Neutrophil (primary cell): ENCODE measurements around the gene SPEG.

Experiments
- H3K27ac ChIP-seq: fragments of 200-600 bp; sonication (generic); 2 replicates; pipeline ENCODE4 v1.5.1; 2016; ENCODE audit warnings: mild to moderate bottlenecking, moderate library complexity
- H3K27me3 ChIP-seq: fragments of 200-600 bp; sonication (generic); 2 replicates; pipeline ENCODE4 v1.6.0; 2016; ENCODE audit warnings: mild to moderate bottlenecking
- H3K36me3 ChIP-seq: fragments of 200-600 bp; sonication (generic); 2 replicates; pipeline ENCODE4 v1.5.1; 2017
- H3K4me1 ChIP-seq, 2 experiments: fragments of 200-600 bp in 1 of 2; sonication (generic) in 1 of 2; 1 replicate in 1 of 2; 2 replicates in 1 of 2; pipeline versions ENCODE4 v1.5.1 to v1.6.1; 2013 to 2016; ENCODE audit warnings: low read depth in 1 of 2, low read length in 1 of 2, mild to moderate bottlenecking in 1 of 2, moderate library complexity in 1 of 2; ENCODE audit not compliant: control insufficient read depth in 1 of 2, insufficient read depth in 1 of 2
- H3K4me3 ChIP-seq, 2 experiments: fragments of 200-600 bp in 1 of 2; sonication (generic) in 1 of 2; 1 replicate in 1 of 2; 2 replicates in 1 of 2; pipeline ENCODE4 v1.5.1; 2013 to 2016; ENCODE audit warnings: low read depth in 1 of 2, low read length in 1 of 2, mild to moderate bottlenecking in 1 of 2, moderate library complexity in 1 of 2
- H3K9me3 ChIP-seq: fragments of 200-600 bp; sonication (generic); 2 replicates; pipeline ENCODE4 v1.5.1; 2016
- TF ChIP-seq, protein P1 (sequence below): fragments of 200-600 bp; sonication (generic); IDR thresholded peaks from 2 replicates; pipeline ENCODE4 v1.5.1; 2016; ENCODE audit warnings: antibody characterized with exemption

The SPEG gene

DNA sequence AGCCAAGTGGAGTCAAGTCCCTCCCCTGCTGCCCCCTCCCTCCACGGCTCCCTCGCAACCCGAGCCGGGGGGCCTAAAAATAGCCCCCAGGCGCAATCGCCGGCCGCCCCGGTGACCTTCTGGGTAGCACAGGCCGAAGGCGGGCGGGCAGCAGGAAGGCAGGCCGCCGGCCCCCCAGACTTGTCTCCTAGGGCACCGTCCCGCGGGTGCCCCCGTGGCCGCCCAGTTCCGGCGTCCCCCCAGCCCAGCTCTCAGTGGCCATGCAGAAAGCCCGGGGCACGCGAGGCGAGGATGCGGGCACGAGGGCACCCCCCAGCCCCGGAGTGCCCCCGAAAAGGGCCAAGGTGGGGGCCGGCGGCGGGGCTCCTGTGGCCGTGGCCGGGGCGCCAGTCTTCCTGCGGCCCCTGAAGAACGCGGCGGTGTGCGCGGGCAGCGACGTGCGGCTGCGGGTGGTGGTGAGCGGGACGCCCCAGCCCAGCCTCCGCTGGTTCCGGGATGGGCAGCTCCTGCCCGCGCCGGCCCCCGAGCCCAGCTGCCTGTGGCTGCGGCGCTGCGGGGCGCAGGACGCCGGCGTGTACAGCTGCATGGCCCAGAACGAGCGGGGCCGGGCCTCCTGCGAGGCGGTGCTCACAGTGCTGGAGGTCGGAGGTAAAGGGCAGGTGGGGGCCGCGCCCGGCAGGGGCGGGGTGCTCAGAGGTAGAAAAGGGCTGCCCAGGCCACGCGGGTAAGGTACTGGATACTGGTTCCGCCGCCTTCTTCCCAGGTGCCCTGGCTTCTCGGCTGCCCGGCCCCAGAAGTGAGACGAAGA lies at the start of gene SPEG:
Gene SPEG, plus strand, starts transcription at position 126 of the 808 bp plus-strand sequence. Its CDS starts 135 bp downstream, at position 261.
- H3K4me3 ChIP-seq: no peak within 1 kb of the TSS
- peaks cover 93% of the 10 kb centered on the region for H3K27me3 ChIP-seq

DNA sequence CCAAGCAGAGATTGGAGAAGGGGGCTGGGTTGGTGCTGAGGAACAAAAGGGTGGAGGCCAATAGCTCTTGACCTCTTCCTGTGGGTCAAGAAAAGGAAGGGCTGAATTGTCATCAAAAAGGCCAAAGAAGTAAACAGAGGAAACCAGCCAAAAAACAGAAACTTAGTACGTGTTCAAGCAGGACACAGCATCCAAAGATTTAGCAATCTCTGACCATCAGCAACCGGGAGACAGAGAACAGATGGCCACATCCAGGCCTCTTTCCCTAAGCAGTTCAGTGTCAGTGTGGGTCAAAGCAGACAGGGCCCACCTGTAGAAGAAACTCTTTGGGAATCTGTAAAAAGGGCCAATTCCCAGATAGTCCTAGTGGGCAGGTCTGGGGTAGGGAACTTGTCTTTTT lies 49.8 kb upstream of the SPEG start:
- Histone ChIP-seq H3K36me3 (no peaks in the 10 kb centered on the region), H3K4me1 (peaks cover 14 to 18% of the 10 kb centered on the region in 2 experiments), H3K4me3 (no peak overlapping the region), H3K27me3 (peaks cover 6% of the 10 kb centered on the region), H3K27ac (no peak overlapping the region), H3K9me3 (no peaks in the 10 kb centered on the region)
- TF ChIP-seq, protein P1, sequence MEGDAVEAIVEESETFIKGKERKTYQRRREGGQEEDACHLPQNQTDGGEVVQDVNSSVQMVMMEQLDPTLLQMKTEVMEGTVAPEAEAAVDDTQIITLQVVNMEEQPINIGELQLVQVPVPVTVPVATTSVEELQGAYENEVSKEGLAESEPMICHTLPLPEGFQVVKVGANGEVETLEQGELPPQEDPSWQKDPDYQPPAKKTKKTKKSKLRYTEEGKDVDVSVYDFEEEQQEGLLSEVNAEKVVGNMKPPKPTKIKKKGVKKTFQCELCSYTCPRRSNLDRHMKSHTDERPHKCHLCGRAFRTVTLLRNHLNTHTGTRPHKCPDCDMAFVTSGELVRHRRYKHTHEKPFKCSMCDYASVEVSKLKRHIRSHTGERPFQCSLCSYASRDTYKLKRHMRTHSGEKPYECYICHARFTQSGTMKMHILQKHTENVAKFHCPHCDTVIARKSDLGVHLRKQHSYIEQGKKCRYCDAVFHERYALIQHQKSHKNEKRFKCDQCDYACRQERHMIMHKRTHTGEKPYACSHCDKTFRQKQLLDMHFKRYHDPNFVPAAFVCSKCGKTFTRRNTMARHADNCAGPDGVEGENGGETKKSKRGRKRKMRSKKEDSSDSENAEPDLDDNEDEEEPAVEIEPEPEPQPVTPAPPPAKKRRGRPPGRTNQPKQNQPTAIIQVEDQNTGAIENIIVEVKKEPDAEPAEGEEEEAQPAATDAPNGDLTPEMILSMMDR: no peak

More for the DNA sequence above, at the start of gene SPEG:
- Histone ChIP-seq H3K4me1 (no peaks in the 10 kb centered on the region), H3K9me3 (no peaks in the 10 kb centered on the region), H3K36me3 (no peaks in the 10 kb centered on the region), H3K27ac (no peak within 1 kb of the TSS)
- TF ChIP-seq, protein P1: no peak

DNA sequence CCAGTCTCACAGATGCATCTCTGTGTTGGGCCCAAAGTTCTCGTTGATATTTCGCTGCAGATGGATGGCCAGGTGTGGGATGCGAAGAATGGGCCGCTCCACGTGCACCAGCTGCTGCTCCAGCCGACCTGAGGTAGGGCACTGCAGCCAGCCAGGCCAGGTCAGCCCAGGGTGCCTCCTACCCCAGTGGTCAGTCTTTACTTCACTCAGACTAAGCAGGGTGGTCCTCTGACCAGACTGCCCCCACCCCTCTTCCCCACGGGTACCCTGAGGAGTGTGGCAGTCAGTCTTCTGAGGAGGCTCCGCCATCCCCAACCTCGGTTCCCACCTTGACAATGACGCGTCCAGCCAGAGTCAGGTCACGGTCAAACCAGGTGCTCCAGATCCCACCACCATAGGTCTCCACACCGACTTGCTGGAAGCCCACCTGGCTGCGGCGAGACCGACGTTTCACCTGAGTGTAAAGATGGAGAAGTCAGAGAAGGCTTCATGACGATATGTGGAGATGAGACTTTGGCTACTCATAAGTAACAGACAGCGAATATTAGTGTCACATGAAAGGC lies 48.6 kb upstream of the SPEG start:
- Histone ChIP-seq H3K9me3 (no peaks in the 10 kb centered on the region), H3K4me3 (no peak overlapping the region), H3K27ac (no peak overlapping the region), H3K4me1 (peaks cover 14 to 18% of the 10 kb centered on the region in 2 experiments), H3K27me3 (peaks cover 13% of the 10 kb centered on the region), H3K36me3 (no peaks in the 10 kb centered on the region)
- TF ChIP-seq, protein P1: no peak

DNA sequence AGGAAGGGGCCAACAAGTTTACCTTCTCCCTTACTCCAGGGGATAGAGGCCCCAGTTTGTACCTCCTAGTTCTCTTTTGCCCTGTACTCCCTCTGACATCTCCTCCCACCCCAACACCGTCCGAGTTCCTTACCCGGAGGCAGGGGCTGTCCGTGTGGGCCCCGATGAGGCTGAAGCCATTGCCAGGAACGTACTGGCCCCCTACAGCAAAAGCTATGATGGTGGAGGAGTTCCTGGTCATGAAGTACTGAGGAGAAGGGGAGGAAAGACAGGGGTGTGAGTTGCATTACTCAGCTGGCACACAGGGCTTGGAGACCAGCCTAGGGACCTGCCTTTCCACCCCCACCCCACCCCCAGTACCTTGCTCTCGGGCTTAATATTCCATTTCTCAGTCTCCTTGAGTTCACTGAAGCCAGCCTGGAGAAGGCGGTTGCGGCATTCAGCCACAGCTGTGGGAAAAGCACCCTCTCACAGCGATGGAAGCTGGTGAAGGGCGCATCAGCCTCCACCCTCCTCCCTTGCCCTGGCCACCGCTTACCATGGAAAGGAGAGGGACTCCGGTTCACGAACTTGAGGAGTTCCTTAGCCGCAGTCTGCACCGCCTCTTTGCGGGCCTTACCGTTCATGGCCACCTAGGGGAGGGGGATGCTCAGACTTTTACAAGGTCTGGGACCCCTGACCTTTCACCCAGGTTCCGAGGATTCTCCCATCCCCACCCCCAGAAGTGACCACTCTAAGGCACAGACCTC lies 47.9 kb upstream of the SPEG start:
- Histone ChIP-seq H3K27me3 (peaks cover 13% of the 10 kb centered on the region), H3K9me3 (no peaks in the 10 kb centered on the region), H3K27ac (peak overlapping the region; percentile 88), H3K4me3 (peak overlapping the region; percentile 74 to 77), H3K4me1 (peaks cover 14 to 18% of the 10 kb centered on the region in 2 experiments), H3K36me3 (no peaks in the 10 kb centered on the region)
- TF ChIP-seq, protein P1: no peak

DNA sequence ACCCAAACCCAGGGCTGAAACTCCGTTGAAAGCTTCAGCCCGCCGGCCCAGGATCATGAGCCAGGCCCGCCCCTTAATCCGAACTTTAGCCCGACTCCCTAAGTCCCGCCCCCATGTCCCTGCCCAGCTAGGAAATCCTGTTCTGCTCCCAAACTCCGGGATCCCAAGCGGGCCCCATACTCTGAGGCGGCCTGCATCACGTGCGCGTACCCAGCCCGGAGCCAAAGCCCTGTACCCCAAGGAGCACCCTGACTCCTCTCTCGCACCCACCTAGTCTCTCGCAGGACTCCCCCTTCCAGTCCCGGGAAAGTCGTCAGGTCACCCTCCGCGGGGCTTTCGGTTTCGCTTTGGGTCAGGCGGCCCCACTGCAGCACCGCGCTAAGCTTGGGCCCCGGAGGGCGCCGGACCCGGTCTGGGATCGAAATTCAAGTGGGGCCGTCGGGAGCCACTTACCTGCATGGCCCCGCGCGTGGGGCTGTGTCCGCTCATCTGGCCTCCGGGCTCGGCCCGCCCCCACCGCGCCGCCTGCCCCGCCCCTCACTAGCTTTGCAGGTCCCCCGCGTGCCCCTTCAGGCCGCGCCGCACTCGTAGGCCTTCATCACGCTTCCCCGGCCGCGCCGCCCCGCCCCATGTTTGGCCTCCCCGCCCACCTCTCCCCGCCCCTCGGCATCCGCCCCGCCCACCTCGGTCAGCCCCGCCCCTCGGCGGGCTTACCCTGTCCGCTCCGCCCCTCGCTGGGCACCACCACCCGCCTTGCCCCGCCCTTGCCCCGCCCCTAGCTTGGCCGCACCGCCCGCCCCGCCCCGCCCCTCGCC lies 47.1 kb upstream of the SPEG start, which contains the start of gene DNPEP:
Gene DNPEP, minus strand, starts transcription at position 607 of the 815 bp plus-strand sequence. Its CDS starts 118 bp downstream, at position 489.
- Histone ChIP-seq H3K4me1 (peaks cover 14 to 18% of the 10 kb centered on the region in 2 experiments), H3K36me3 (no peaks in the 10 kb centered on the region), H3K27ac (peak within 1 kb of the TSS; percentile 88), H3K27me3 (peaks cover 14% of the 10 kb centered on the region), H3K4me3 (peak within 1 kb of the TSS; percentile 74 to 77), H3K9me3 (no peaks in the 10 kb centered on the region)
- TF ChIP-seq, protein P1: peak; percentile 28
